ENCODE data around the gene APOC3. TPM values are rescaled to one million over a fixed set of nuclear protein-coding genes. Genes with fewer than 3 reads are reported as not detected.
A peak's percentile ranks its signal among the peaks of the same experiment; 100 is the strongest.
"Not testable (repeated sequence)": the region's sequence is repeated elsewhere in the genome, so short reads cannot be mapped to it uniquely, and the experiment has no call there.

The APOC3 gene
- total RNA-seq, 1 donor from 2014 or later: not detected

- Histone ChIP-seq H3K4me3 (ENCODE audit: low read length in 3 of 3) (no peak overlapping the region), H3K4me1 (ENCODE audit: control insufficient read depth in 3 of 3, insufficient read depth in 3 of 3, low read length in 3 of 3) (no peaks in the 10 kb centered on the region), H3K9me3 (ENCODE audit: control insufficient read depth in 3 of 3, low read length in 3 of 3) (no peaks in the 10 kb centered on the region), H3K27me3 (ENCODE audit: control insufficient read depth in 3 of 3, insufficient read depth in 3 of 3, low read length in 3 of 3) (peaks cover 0 to 2% (median 0%) of the 10 kb centered on the region in 3 donors), H3K36me3 (ENCODE audit: control insufficient read depth in 3 of 3, insufficient read depth in 3 of 3, low read length in 3 of 3) (no peaks in the 10 kb centered on the region), H3K9ac (ENCODE audit: low read depth in 1 of 3, low read length in 3 of 3) (no peak overlapping the region), H3K27ac (ENCODE audit: low read depth, low read length) (no peak overlapping the region)
Measured at GRCh38 chr11:116800610-116801009, 29.1 kb upstream of the APOC3 start.

- H3K4me1 ChIP-seq (ENCODE audit: control insufficient read depth in 3 of 3, insufficient read depth in 3 of 3, low read length in 3 of 3); H3K4me3 ChIP-seq (ENCODE audit: low read length in 3 of 3); H3K9me3 ChIP-seq (ENCODE audit: control insufficient read depth in 3 of 3, low read length in 3 of 3); H3K27ac ChIP-seq (ENCODE audit: low read depth, low read length); H3K36me3 ChIP-seq (ENCODE audit: control insufficient read depth in 3 of 3, insufficient read depth in 3 of 3, low read length in 3 of 3); H3K27me3 ChIP-seq (ENCODE audit: control insufficient read depth in 3 of 3, insufficient read depth in 3 of 3, low read length in 3 of 3); H3K9ac ChIP-seq (ENCODE audit: low read depth in 1 of 3, low read length in 3 of 3): not testable (repeated sequence)
Measured at GRCh38 chr11:116801662-116802061, 28.0 kb upstream of the APOC3 start.

- no peak overlapping the region for H3K9ac ChIP-seq (ENCODE audit: low read depth in 1 of 3, low read length in 3 of 3)
- H3K4me3 ChIP-seq (ENCODE audit: low read length in 3 of 3): no peak overlapping the region
- H3K36me3 ChIP-seq (ENCODE audit: control insufficient read depth in 3 of 3, insufficient read depth in 3 of 3, low read length in 3 of 3): no peaks in the 10 kb centered on the region
- H3K27ac ChIP-seq (ENCODE audit: low read depth, low read length): no peak overlapping the region
- H3K9me3 ChIP-seq (ENCODE audit: control insufficient read depth in 3 of 3, low read length in 3 of 3): no peaks in the 10 kb centered on the region
- H3K27me3 ChIP-seq (ENCODE audit: control insufficient read depth in 3 of 3, insufficient read depth in 3 of 3, low read length in 3 of 3): peaks cover 0 to 2% (median 0%) of the 10 kb centered on the region in 3 donors
- no peaks in the 10 kb centered on the region for H3K4me1 ChIP-seq (ENCODE audit: control insufficient read depth in 3 of 3, insufficient read depth in 3 of 3, low read length in 3 of 3)
Measured at GRCh38 chr11:116804001-116804400, 25.7 kb upstream of the APOC3 start.

GRCh38 chr11:116807601-116808261, 22.0 kb upstream of the APOC3 start:
- Histone ChIP-seq H3K9me3 (ENCODE audit: control insufficient read depth in 3 of 3, low read length in 3 of 3) (no peaks in the 10 kb centered on the region), H3K27ac (ENCODE audit: low read depth, low read length) (no peak overlapping the region), H3K9ac (ENCODE audit: low read depth in 1 of 3, low read length in 3 of 3) (no peak overlapping the region), H3K36me3 (ENCODE audit: control insufficient read depth in 3 of 3, insufficient read depth in 3 of 3, low read length in 3 of 3) (no peaks in the 10 kb centered on the region), H3K4me3 (ENCODE audit: low read length in 3 of 3) (no peak overlapping the region), H3K27me3 (ENCODE audit: control insufficient read depth in 3 of 3, insufficient read depth in 3 of 3, low read length in 3 of 3) (no peaks in the 10 kb centered on the region), H3K4me1 (ENCODE audit: control insufficient read depth in 3 of 3, insufficient read depth in 3 of 3, low read length in 3 of 3) (no peaks in the 10 kb centered on the region)

GRCh38 chr11:116808262-116809175, 21.2 kb upstream of the APOC3 start:
- no peak overlapping the region for H3K27ac ChIP-seq (ENCODE audit: low read depth, low read length)
- H3K27me3 ChIP-seq (ENCODE audit: control insufficient read depth in 3 of 3, insufficient read depth in 3 of 3, low read length in 3 of 3): no peaks in the 10 kb centered on the region
- H3K9ac ChIP-seq (ENCODE audit: low read depth in 1 of 3, low read length in 3 of 3): no peak overlapping the region
- H3K36me3 ChIP-seq (ENCODE audit: control insufficient read depth in 3 of 3, insufficient read depth in 3 of 3, low read length in 3 of 3): no peaks in the 10 kb centered on the region
- H3K4me3 ChIP-seq (ENCODE audit: low read length in 3 of 3): no peak overlapping the region
- H3K4me1 ChIP-seq (ENCODE audit: control insufficient read depth in 3 of 3, insufficient read depth in 3 of 3, low read length in 3 of 3): no peaks in the 10 kb centered on the region
- H3K9me3 ChIP-seq (ENCODE audit: control insufficient read depth in 3 of 3, low read length in 3 of 3): no peaks in the 10 kb centered on the region

- Histone ChIP-seq H3K9me3 (ENCODE audit: control insufficient read depth in 3 of 3, low read length in 3 of 3) (no peaks in the 10 kb centered on the region), H3K4me1 (ENCODE audit: control insufficient read depth in 3 of 3, insufficient read depth in 3 of 3, low read length in 3 of 3) (peaks cover 0 to 11% (median 8%) of the 10 kb centered on the region in 3 donors), H3K36me3 (ENCODE audit: control insufficient read depth in 3 of 3, insufficient read depth in 3 of 3, low read length in 3 of 3) (no peaks in the 10 kb centered on the region), H3K27me3 (ENCODE audit: control insufficient read depth in 3 of 3, insufficient read depth in 3 of 3, low read length in 3 of 3) (no peaks in the 10 kb centered on the region), H3K4me3 (ENCODE audit: low read length in 3 of 3) (no peak overlapping the region), H3K27ac (ENCODE audit: low read depth, low read length) (no peak overlapping the region), H3K9ac (ENCODE audit: low read depth in 1 of 3, low read length in 3 of 3) (no peak overlapping the region)
Measured at GRCh38 chr11:116811194-116811593, 18.5 kb upstream of the APOC3 start.

- Histone ChIP-seq H3K27ac (ENCODE audit: low read depth, low read length) (no peak overlapping the region), H3K4me3 (ENCODE audit: low read length in 3 of 3) (no peak overlapping the region), H3K36me3 (ENCODE audit: control insufficient read depth in 3 of 3, insufficient read depth in 3 of 3, low read length in 3 of 3) (no peaks in the 10 kb centered on the region), H3K27me3 (ENCODE audit: control insufficient read depth in 3 of 3, insufficient read depth in 3 of 3, low read length in 3 of 3) (no peaks in the 10 kb centered on the region), H3K9ac (ENCODE audit: low read depth in 1 of 3, low read length in 3 of 3) (no peak overlapping the region), H3K9me3 (ENCODE audit: control insufficient read depth in 3 of 3, low read length in 3 of 3) (no peaks in the 10 kb centered on the region), H3K4me1 (ENCODE audit: control insufficient read depth in 3 of 3, insufficient read depth in 3 of 3, low read length in 3 of 3) (peaks cover 0 to 11% (median 8%) of the 10 kb centered on the region in 3 donors)
Measured at GRCh38 chr11:116812109-116812508, 17.6 kb upstream of the APOC3 start.

GRCh38 chr11:116813170-116813569, 16.5 kb upstream of the APOC3 start:
- no peak overlapping the region for H3K9ac ChIP-seq (ENCODE audit: low read depth in 1 of 3, low read length in 3 of 3)
- H3K36me3 ChIP-seq (ENCODE audit: control insufficient read depth in 3 of 3, insufficient read depth in 3 of 3, low read length in 3 of 3): no peaks in the 10 kb centered on the region
- no peak overlapping the region for H3K27ac ChIP-seq (ENCODE audit: low read depth, low read length)
- H3K4me3 ChIP-seq (ENCODE audit: low read length in 3 of 3): no peak overlapping the region
- no peaks in the 10 kb centered on the region for H3K9me3 ChIP-seq (ENCODE audit: control insufficient read depth in 3 of 3, low read length in 3 of 3)
- H3K27me3 ChIP-seq (ENCODE audit: control insufficient read depth in 3 of 3, insufficient read depth in 3 of 3, low read length in 3 of 3): no peaks in the 10 kb centered on the region
- H3K4me1 ChIP-seq (ENCODE audit: control insufficient read depth in 3 of 3, insufficient read depth in 3 of 3, low read length in 3 of 3): peaks cover 0 to 11% (median 8%) of the 10 kb centered on the region in 3 donors

- Histone ChIP-seq H3K36me3 (ENCODE audit: control insufficient read depth in 3 of 3, insufficient read depth in 3 of 3, low read length in 3 of 3) (no peaks in the 10 kb centered on the region), H3K4me3 (ENCODE audit: low read length in 3 of 3) (no peak overlapping the region), H3K4me1 (ENCODE audit: control insufficient read depth in 3 of 3, insufficient read depth in 3 of 3, low read length in 3 of 3) (peaks cover 0 to 11% (median 8%) of the 10 kb centered on the region in 3 donors), H3K27me3 (ENCODE audit: control insufficient read depth in 3 of 3, insufficient read depth in 3 of 3, low read length in 3 of 3) (no peaks in the 10 kb centered on the region), H3K27ac (ENCODE audit: low read depth, low read length) (peak overlapping the region; percentile 84), H3K9ac (ENCODE audit: low read depth in 1 of 3, low read length in 3 of 3) (no peak overlapping the region), H3K9me3 (ENCODE audit: control insufficient read depth in 3 of 3, low read length in 3 of 3) (no peaks in the 10 kb centered on the region)
Measured at GRCh38 chr11:116813781-116814471, 15.8 kb upstream of the APOC3 start.

- no peaks in the 10 kb centered on the region for H3K27me3 ChIP-seq (ENCODE audit: control insufficient read depth in 3 of 3, insufficient read depth in 3 of 3, low read length in 3 of 3)
- no peak overlapping the region for H3K4me3 ChIP-seq (ENCODE audit: low read length in 3 of 3)
- no peak overlapping the region for H3K9ac ChIP-seq (ENCODE audit: low read depth in 1 of 3, low read length in 3 of 3)
- H3K27ac ChIP-seq (ENCODE audit: low read depth, low read length): peak overlapping the region; percentile 84
- peaks cover 0 to 11% (median 8%) of the 10 kb centered on the region in 3 donors for H3K4me1 ChIP-seq (ENCODE audit: control insufficient read depth in 3 of 3, insufficient read depth in 3 of 3, low read length in 3 of 3)
- no peaks in the 10 kb centered on the region for H3K9me3 ChIP-seq (ENCODE audit: control insufficient read depth in 3 of 3, low read length in 3 of 3)
- no peaks in the 10 kb centered on the region for H3K36me3 ChIP-seq (ENCODE audit: control insufficient read depth in 3 of 3, insufficient read depth in 3 of 3, low read length in 3 of 3)
Measured at GRCh38 chr11:116814502-116814901, 15.2 kb upstream of the APOC3 start.
